Measurements from ENCODE around the gene STRAP. TPM values are rescaled to one million over a fixed set of nuclear protein-coding genes. Genes with fewer than 3 reads are reported as not detected.

STRAP gene
- total and polyA plus RNA-seq, 2 of the 8 experiments (the other 6 are each of a cell fraction or from before 2014, with no cell fraction given) = 107 to 251 TPM

DNA sequence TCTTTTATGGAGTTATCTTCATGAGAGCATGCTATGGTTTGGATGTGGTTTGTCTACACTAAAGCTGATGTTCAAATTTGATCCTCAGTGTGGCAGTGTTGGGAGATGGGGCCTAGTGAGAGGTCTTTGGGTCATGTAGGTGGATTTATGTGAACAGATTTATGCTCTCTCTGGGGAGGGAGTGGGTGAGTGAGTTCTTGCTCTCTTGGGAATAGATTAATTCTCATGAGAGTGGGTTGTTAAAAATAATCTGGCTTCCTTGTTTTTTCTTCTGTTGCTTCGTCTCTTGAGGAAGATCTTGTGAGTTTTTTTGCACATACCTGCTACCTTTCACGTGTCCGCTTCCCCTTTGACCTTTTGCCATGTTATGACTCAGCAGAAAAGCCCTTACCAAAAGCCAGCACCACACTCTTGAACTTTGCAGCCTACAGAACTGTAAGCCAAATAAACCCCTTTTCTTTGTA lies 49.4 kb downstream of the STRAP start:
- H4K20me1 ChIP-seq (replicated peaks in 1 of 2; ENCODE audit: control insufficient read depth in 1 of 2, insufficient read depth in 2 of 2, low read length in 2 of 2) = no peaks in the 10 kb centered on the region
- no peak overlapping the region for H3K4ac ChIP-seq (replicated peaks; ENCODE audit: insufficient read length, low read depth, low read length)
- H3K9ac ChIP-seq (replicated peaks in 1 of 4; ENCODE audit: extremely low read depth in 1 of 4, low read depth in 3 of 4, low read length in 3 of 4) = no peak overlapping the region
- H3K79me1 ChIP-seq (ENCODE audit: low read depth, low read length) = no peaks in the 10 kb centered on the region
- no peak overlapping the region for H3K4me2 ChIP-seq (ENCODE audit: insufficient read depth in 1 of 2, low read depth in 2 of 2, low read length in 2 of 2)
- H2BK12ac ChIP-seq (ENCODE audit: low read depth, low read length) = no peak overlapping the region
- H3K9me3 ChIP-seq (ENCODE audit: insufficient read depth in 2 of 2, low read depth in 1 of 2, low read length in 1 of 2) = no peaks in the 10 kb centered on the region
- H3K14ac ChIP-seq (ENCODE audit: insufficient read length) = no peak overlapping the region
- no peak overlapping the region for H3K56ac ChIP-seq (replicated peaks; ENCODE audit: insufficient read length, low read depth, low read length)
- H3K23me2 ChIP-seq (ENCODE audit: low read depth, low read length) = no peaks in the 10 kb centered on the region
- H2BK120ac ChIP-seq (replicated peaks; ENCODE audit: low read depth, low read length) = no peak overlapping the region
- no peaks in the 10 kb centered on the region for H3K27me3 ChIP-seq (replicated peaks in 1 of 4; ENCODE audit: control insufficient read depth in 3 of 4, extremely low read depth in 1 of 4, insufficient read depth in 3 of 4, low read length in 3 of 4)
- H3K23ac ChIP-seq (ENCODE audit: insufficient read length) = no peak overlapping the region
- no peak for FAIRE-seq
- no peak overlapping the region for H4K5ac ChIP-seq (ENCODE audit: insufficient read length, low read depth, low read length)
- H3K18ac ChIP-seq (ENCODE audit: extremely low read depth, low read length) = no peak overlapping the region
- peaks cover 0 to 8% (median 5%) of the 10 kb centered on the region in 4 experiments; a peak in 3 of 7 replicates for H3K4me1 ChIP-seq (replicated peaks in 1 of 4; ENCODE audit: control insufficient read depth in 3 of 4, insufficient read depth in 4 of 4, low read length in 3 of 4)
- no peaks in the 10 kb centered on the region for H3K36me3 ChIP-seq (ENCODE audit: control insufficient read depth in 2 of 4, insufficient read depth in 4 of 4, low read length in 3 of 4)
- H2BK15ac ChIP-seq (ENCODE audit: low read length) = no peak overlapping the region
- no peak overlapping the region for H4K91ac ChIP-seq (replicated peaks; ENCODE audit: insufficient read length, low read length)
- H3K4me3 ChIP-seq (ENCODE audit: extremely low read depth in 1 of 4, insufficient read depth in 2 of 4, low read depth in 3 of 4, low read length in 4 of 4) = no peak overlapping the region
- DNase-seq (ENCODE audit: low read depth in 1 of 2, low spot score in 2 of 2) = no peak
- no peak overlapping the region for H2AK5ac ChIP-seq (ENCODE audit: low read depth, low read length)
- no peak overlapping the region for H3K27ac ChIP-seq (ENCODE audit: low read depth, low read length)
- 90% methylated on average over 3 of the region's 3 CpGs; no CpG with 5 or more reads in 1 of the 2 experiments for WGBS, 2 experiments (ENCODE audit: extremely low coverage in 1 of 2, insufficient coverage in 1 of 2, insufficient read length in 1 of 2, insufficient replicate concordance in 2 of 2, low coverage in 1 of 2, low lambda C conversion rate in 2 of 2, missing lambda C conversion rate in 1 of 2)
- H2AFZ ChIP-seq (ENCODE audit: low read length) = no peak overlapping the region
- no peak overlapping the region for H2BK20ac ChIP-seq (ENCODE audit: low read length)
- H3K79me2 ChIP-seq (ENCODE audit: control insufficient read depth in 1 of 2, insufficient read depth in 2 of 2, low read length in 2 of 2) = no peaks in the 10 kb centered on the region
- POLR2A ChIA-PET (ENCODE audit: partially characterized antibody) = no interaction called here
- TF ChIP-seq BACH1 (IDR thresholded peaks at IDR 0.05; ENCODE audit: low read length) (peak; percentile 80), NRF1 (IDR thresholded peaks at IDR 0.05; ENCODE audit: low read depth, low read length) (no peak), MAFK (IDR thresholded peaks at IDR 0.05; ENCODE audit: low read depth, low read length) (0 out of 2 replicates have a peak, but pooled peaks have one; percentile 43)
- TF ChIP-seq, protein P1, sequence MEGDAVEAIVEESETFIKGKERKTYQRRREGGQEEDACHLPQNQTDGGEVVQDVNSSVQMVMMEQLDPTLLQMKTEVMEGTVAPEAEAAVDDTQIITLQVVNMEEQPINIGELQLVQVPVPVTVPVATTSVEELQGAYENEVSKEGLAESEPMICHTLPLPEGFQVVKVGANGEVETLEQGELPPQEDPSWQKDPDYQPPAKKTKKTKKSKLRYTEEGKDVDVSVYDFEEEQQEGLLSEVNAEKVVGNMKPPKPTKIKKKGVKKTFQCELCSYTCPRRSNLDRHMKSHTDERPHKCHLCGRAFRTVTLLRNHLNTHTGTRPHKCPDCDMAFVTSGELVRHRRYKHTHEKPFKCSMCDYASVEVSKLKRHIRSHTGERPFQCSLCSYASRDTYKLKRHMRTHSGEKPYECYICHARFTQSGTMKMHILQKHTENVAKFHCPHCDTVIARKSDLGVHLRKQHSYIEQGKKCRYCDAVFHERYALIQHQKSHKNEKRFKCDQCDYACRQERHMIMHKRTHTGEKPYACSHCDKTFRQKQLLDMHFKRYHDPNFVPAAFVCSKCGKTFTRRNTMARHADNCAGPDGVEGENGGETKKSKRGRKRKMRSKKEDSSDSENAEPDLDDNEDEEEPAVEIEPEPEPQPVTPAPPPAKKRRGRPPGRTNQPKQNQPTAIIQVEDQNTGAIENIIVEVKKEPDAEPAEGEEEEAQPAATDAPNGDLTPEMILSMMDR (IDR thresholded peaks at IDR 0.05; ENCODE audit: control extremely low read depth in 1 of 3, insufficient read depth in 1 of 3, low read depth in 1 of 3, low read length in 3 of 3) = peak in 2 of 3 experiments; percentile 19 to 29; a peak in 3 of 4 replicates
- H2BK5ac ChIP-seq (ENCODE audit: low read depth, low read length) = no peak overlapping the region
- no peak overlapping the region for H4K8ac ChIP-seq (ENCODE audit: extremely low read depth, insufficient read depth, low read length)
- CTCF ChIA-PET (ENCODE audit: partially characterized antibody) = interaction anchor here (0.9 to 2.1 kb wide), 5 partner anchors 11 to 118 kb away, joined by 3 to 9 read pairs (median 5); partner anchors contain the start of gene DERA

Data from H1 (cell line).